DOHH2 (cell line): ENCODE data around the gene CLCNKA.

ENCODE experiments used
- EZH2phosphoT487 ChIP-seq: fragments of 200-600 bp; sonication (generic); IDR thresholded peaks from 2 replicates; pipeline ENCODE4 v1.6.1; 2017; ENCODE audit warnings: borderline replicate concordance, mild to moderate bottlenecking, antibody characterized with exemption, low read length, moderate library complexity, mixed read lengths
- TF ChIP-seq, protein P1 (sequence below): fragments of 200-600 bp; sonication (generic); IDR thresholded peaks from one replicate; pipeline ENCODE4 v1.5.1; 2014; ENCODE audit warnings: antibody characterized with exemption, mild to moderate bottlenecking, low read depth, low read length; ENCODE audit not compliant: poor library complexity, severe bottlenecking

DNA sequence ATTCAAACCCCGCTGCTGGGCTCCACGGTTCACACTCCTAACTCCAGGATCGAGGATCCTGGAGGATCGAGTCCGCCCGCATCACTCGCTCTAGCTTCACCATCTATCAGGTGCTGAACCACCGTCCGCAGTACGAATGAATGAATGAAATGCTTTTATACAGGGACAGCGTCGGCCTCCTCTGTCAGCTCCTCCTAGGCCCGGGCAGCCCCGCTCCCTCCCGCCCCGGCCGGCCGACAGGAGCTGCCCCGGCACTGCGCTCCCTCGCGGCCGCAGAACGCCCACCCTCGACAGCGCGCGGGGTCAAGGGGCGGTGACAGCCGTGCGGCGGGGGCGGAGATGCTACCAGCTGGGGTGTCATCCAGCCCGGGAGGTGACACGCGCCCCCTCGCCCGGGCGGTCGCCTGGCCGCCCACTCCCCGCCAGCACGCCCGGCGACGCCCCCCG, 46.5 kb upstream of the CLCNKA start:
- TF ChIP-seq, protein P1, sequence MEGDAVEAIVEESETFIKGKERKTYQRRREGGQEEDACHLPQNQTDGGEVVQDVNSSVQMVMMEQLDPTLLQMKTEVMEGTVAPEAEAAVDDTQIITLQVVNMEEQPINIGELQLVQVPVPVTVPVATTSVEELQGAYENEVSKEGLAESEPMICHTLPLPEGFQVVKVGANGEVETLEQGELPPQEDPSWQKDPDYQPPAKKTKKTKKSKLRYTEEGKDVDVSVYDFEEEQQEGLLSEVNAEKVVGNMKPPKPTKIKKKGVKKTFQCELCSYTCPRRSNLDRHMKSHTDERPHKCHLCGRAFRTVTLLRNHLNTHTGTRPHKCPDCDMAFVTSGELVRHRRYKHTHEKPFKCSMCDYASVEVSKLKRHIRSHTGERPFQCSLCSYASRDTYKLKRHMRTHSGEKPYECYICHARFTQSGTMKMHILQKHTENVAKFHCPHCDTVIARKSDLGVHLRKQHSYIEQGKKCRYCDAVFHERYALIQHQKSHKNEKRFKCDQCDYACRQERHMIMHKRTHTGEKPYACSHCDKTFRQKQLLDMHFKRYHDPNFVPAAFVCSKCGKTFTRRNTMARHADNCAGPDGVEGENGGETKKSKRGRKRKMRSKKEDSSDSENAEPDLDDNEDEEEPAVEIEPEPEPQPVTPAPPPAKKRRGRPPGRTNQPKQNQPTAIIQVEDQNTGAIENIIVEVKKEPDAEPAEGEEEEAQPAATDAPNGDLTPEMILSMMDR = peak; percentile 51
- no peak for TF ChIP-seq EZH2phosphoT487
